ENCODE measurements around the gene NTM. TPM values are rescaled to one million over a fixed set of nuclear protein-coding genes. Genes with fewer than 3 reads are reported as not detected.

The NTM gene
- total and polyA plus RNA-seq, 2 of the 8 experiments (the other 6 are each of a cell fraction or from before 2014, with no cell fraction given) = 13.4 to 20.0 TPM

GRCh38 chr11:131402040-131402439 is 31.6 kb downstream of the NTM start:
- WGBS, 2 experiments (ENCODE audit: extremely low coverage in 1 of 2, insufficient coverage in 1 of 2, insufficient read length in 1 of 2, insufficient replicate concordance in 2 of 2, low coverage in 1 of 2, low lambda C conversion rate in 2 of 2, missing lambda C conversion rate in 1 of 2) = 83% methylated on average over 1 of the region's 1 CpG; no CpG with 5 or more reads in 1 of the 2 experiments
- H3K9me3 ChIP-seq (ENCODE audit: insufficient read depth in 2 of 2, low read depth in 1 of 2, low read length in 1 of 2) = no peaks in the 10 kb centered on the region
- H4K91ac ChIP-seq (replicated peaks; ENCODE audit: insufficient read length, low read length) = no peak overlapping the region
- ChIA-PET POLR2A (ENCODE audit: partially characterized antibody) (no interaction called here), CTCF (ENCODE audit: partially characterized antibody) (interaction anchor here (0.8 kb wide), 1 partner anchor 251 kb away, joined by 3 read pairs; no protein-coding TSS in a partner anchor)
- H3K79me2 ChIP-seq (ENCODE audit: control insufficient read depth in 1 of 2, insufficient read depth in 2 of 2, low read length in 2 of 2) = no peaks in the 10 kb centered on the region
- H3K36me3 ChIP-seq (ENCODE audit: control insufficient read depth in 2 of 4, insufficient read depth in 4 of 4, low read length in 3 of 4) = no peaks in the 10 kb centered on the region
- H2BK12ac ChIP-seq (ENCODE audit: low read depth, low read length) = no peak overlapping the region
- no peaks in the 10 kb centered on the region for H3K27me3 ChIP-seq (replicated peaks in 1 of 4; ENCODE audit: control insufficient read depth in 3 of 4, extremely low read depth in 1 of 4, insufficient read depth in 3 of 4, low read length in 3 of 4)
- no peak overlapping the region for H3K18ac ChIP-seq (ENCODE audit: extremely low read depth, low read length)
- H3K4ac ChIP-seq (replicated peaks; ENCODE audit: insufficient read length, low read depth, low read length) = no peak overlapping the region
- TF ChIP-seq EZH2 (IDR thresholded peaks at IDR 0.05; ENCODE audit: low read depth, low read length, severe bottlenecking) (no peak), SAP30 (IDR thresholded peaks at IDR 0.05; ENCODE audit: insufficient read depth, insufficient replicate concordance, low read length) (no peak), EGR1 (IDR thresholded peaks at IDR 0.05; ENCODE audit: borderline replicate concordance, low read depth, low read length) (no peak), EP300 (IDR thresholded peaks at IDR 0.05; ENCODE audit: borderline replicate concordance in 1 of 2, low read depth in 2 of 2, low read length in 2 of 2) (no peak), ATF2 (IDR thresholded peaks at IDR 0.05; ENCODE audit: low read length) (no peak), CEBPB (IDR thresholded peaks at IDR 0.05; ENCODE audit: low read depth, low read length) (no peak), TCF12 (IDR thresholded peaks at IDR 0.05; ENCODE audit: low read depth, low read length) (no peak), SP2 (IDR thresholded peaks at IDR 0.05; ENCODE audit: low read length) (no peak)
- no peak overlapping the region for H3K4me2 ChIP-seq (ENCODE audit: insufficient read depth in 1 of 2, low read depth in 2 of 2, low read length in 2 of 2)
- H4K20me1 ChIP-seq (replicated peaks in 1 of 2; ENCODE audit: control insufficient read depth in 1 of 2, insufficient read depth in 2 of 2, low read length in 2 of 2) = no peaks in the 10 kb centered on the region
- no peak overlapping the region for H2BK20ac ChIP-seq (ENCODE audit: low read length)
- no peaks in the 10 kb centered on the region for H3K4me1 ChIP-seq (replicated peaks in 1 of 4; ENCODE audit: control insufficient read depth in 3 of 4, insufficient read depth in 4 of 4, low read length in 3 of 4)
- no peak overlapping the region for H2BK5ac ChIP-seq (ENCODE audit: low read depth, low read length)
- H4K5ac ChIP-seq (ENCODE audit: insufficient read length, low read depth, low read length) = no peak overlapping the region
- DNase-seq (ENCODE audit: low read depth in 1 of 2, low spot score in 2 of 2) (no peak), FAIRE-seq (no peak)
- H3K56ac ChIP-seq (replicated peaks; ENCODE audit: insufficient read length, low read depth, low read length) = no peak overlapping the region
- no peak overlapping the region for H2AK5ac ChIP-seq (ENCODE audit: low read depth, low read length)
- H3K23me2 ChIP-seq (ENCODE audit: low read depth, low read length) = no peaks in the 10 kb centered on the region
- no peak overlapping the region for H3K4me3 ChIP-seq (ENCODE audit: extremely low read depth in 1 of 4, insufficient read depth in 2 of 4, low read depth in 3 of 4, low read length in 4 of 4)
- no peak overlapping the region for H2AFZ ChIP-seq (ENCODE audit: low read length)
- no peaks in the 10 kb centered on the region for H3K79me1 ChIP-seq (ENCODE audit: low read depth, low read length)
- no peak overlapping the region for H2BK120ac ChIP-seq (replicated peaks; ENCODE audit: low read depth, low read length)
- H3K14ac ChIP-seq (ENCODE audit: insufficient read length) = no peak overlapping the region
- H3K9ac ChIP-seq (replicated peaks in 1 of 4; ENCODE audit: extremely low read depth in 1 of 4, low read depth in 3 of 4, low read length in 3 of 4) = no peak overlapping the region
- H2BK15ac ChIP-seq (ENCODE audit: low read length) = no peak overlapping the region
- H4K8ac ChIP-seq (ENCODE audit: extremely low read depth, insufficient read depth, low read length) = no peak overlapping the region
- no peak overlapping the region for H3K27ac ChIP-seq (ENCODE audit: low read depth, low read length)
- H3K23ac ChIP-seq (ENCODE audit: insufficient read length) = no peak overlapping the region
